ENCODE data around the gene RAB1A.

- TF ChIP-seq, protein P1, sequence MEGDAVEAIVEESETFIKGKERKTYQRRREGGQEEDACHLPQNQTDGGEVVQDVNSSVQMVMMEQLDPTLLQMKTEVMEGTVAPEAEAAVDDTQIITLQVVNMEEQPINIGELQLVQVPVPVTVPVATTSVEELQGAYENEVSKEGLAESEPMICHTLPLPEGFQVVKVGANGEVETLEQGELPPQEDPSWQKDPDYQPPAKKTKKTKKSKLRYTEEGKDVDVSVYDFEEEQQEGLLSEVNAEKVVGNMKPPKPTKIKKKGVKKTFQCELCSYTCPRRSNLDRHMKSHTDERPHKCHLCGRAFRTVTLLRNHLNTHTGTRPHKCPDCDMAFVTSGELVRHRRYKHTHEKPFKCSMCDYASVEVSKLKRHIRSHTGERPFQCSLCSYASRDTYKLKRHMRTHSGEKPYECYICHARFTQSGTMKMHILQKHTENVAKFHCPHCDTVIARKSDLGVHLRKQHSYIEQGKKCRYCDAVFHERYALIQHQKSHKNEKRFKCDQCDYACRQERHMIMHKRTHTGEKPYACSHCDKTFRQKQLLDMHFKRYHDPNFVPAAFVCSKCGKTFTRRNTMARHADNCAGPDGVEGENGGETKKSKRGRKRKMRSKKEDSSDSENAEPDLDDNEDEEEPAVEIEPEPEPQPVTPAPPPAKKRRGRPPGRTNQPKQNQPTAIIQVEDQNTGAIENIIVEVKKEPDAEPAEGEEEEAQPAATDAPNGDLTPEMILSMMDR (IDR thresholded peaks at IDR 0.05; ENCODE audit: low read depth, low read length), result no peak
- TF ChIP-seq EZH2phosphoT487 (IDR thresholded peaks at IDR 0.05; ENCODE audit: low read depth), result no peak
Measured at GRCh38 chr2:65130664-65131175, 814 bp upstream of the RAB1A start.
